HepG2 (cell line): ENCODE results near the gene RNGTT. TPM values are rescaled to one million over a fixed set of nuclear protein-coding genes. Genes with fewer than 3 reads are reported as not detected.

Experiments used
- CBFB ChIP-seq: sonication (generic); formaldehyde crosslinking; IDR thresholded peaks from 2 replicates; pipeline ENCODE4 v1.4.0; 2020; ENCODE audit warnings: missing genetic modification reagents
- FOXK2 ChIP-seq: fragments of 450-650 bp; IDR thresholded peaks from 2 replicates; pipeline ENCODE4 v1.6.1; 2016
- KDM2A ChIP-seq: sonication (generic); formaldehyde crosslinking; IDR thresholded peaks from 2 replicates; pipeline ENCODE4 v1.4.0; 2020; ENCODE audit warnings: low read depth, missing genetic modification reagents, borderline replicate concordance
- NONO ChIP-seq, 2 experiments: fragments of 450-650 bp in 1 of 2; sonication (generic) in 1 of 2; formaldehyde crosslinking in 1 of 2; IDR thresholded peaks in 1 of 2; conservative IDR thresholded peaks in 1 of 2; 2 replicates each; pipeline versions ENCODE4 v1.6.1 to v1.8.0; 2017 to 2022; ENCODE audit warnings: mild to moderate bottlenecking in 1 of 2, missing genetic modification reagents in 1 of 2, moderate library complexity in 1 of 2
- RBFOX2 ChIP-seq: fragments of 200-400 bp; formaldehyde crosslinking; IDR thresholded peaks from 2 replicates; pipeline ENCODE4 v1.6.1; 2017; ENCODE audit warnings: low read depth, mild to moderate bottlenecking, low read length
- RNF2 ChIP-seq: fragments of 450-650 bp; conservative IDR thresholded peaks from 2 replicates; pipeline ENCODE4 v1.6.1; 2016; ENCODE audit warnings: low read depth
- SMARCE1 ChIP-seq: fragments of 450-650 bp; IDR thresholded peaks from 2 replicates; pipeline ENCODE4 v1.6.1; 2017; ENCODE audit warnings: borderline replicate concordance
- U2AF2 ChIP-seq: fragments of 200-400 bp; formaldehyde crosslinking; IDR thresholded peaks from 2 replicates; pipeline ENCODE4 v1.6.1; 2017; ENCODE audit warnings: low read depth, mild to moderate bottlenecking, low read length
- XBP1 ChIP-seq: sonication (generic); formaldehyde crosslinking; IDR thresholded peaks from 2 replicates; pipeline ENCODE4 v1.5.0; 2020; ENCODE audit warnings: missing genetic modification reagents
- ZBED4 ChIP-seq: sonication (generic); formaldehyde crosslinking; IDR thresholded peaks from 2 replicates; pipeline ENCODE4 v1.4.0; 2020; ENCODE audit warnings: missing genetic modification reagents, borderline replicate concordance
- ZBTB42 ChIP-seq: sonication (generic); formaldehyde crosslinking; IDR thresholded peaks from 2 replicates; pipeline ENCODE4 v1.5.0; 2020; ENCODE audit warnings: mild to moderate bottlenecking, missing genetic modification reagents
- ZNF644 ChIP-seq: IDR thresholded peaks from 2 replicates; pipeline ENCODE4 v1.6.1; 2016; ENCODE audit warnings: low read depth
- polyA plus RNA-seq, 8 experiments: library from polyadenylated mRNA; depleted of rRNA in 3 of 8; stranded (reverse) in 7 of 8; unstranded in 1 of 8; fragments of >200 nt; fragmentation: Illumina TruSeq in 4 of 8; extraction: Trizol in 4 of 8; gene quantifications; 2 replicates each; pipeline versions ENCODE4 v1.2.1 to v1.2.3, GENCODE V29; 2011 to 2016; ENCODE audit warnings: low read depth in 4 of 8, missing spikeins in 1 of 8, mixed read lengths in 1 of 8; ENCODE audit not compliant: insufficient read depth in 1 of 8
- total RNA-seq, 5 experiments: library from RNA; depleted of rRNA; stranded (reverse); fragments of >200 nt; fragmentation: Illumina TruSeq; extraction: Trizol; gene quantifications; 2 replicates each; pipeline ENCODE4 v1.2.3, GENCODE V29; 2016; ENCODE audit warnings: low read depth in 1 of 5
- TF ChIP-seq, protein P1 (sequence below): sonication (generic); formaldehyde crosslinking; IDR thresholded peaks from 2 replicates; pipeline ENCODE4 v1.9.0; 2022; ENCODE audit warnings: low read depth, missing genetic modification reagents
- TF ChIP-seq, protein P2 (sequence below): sonication (generic); formaldehyde crosslinking; conservative IDR thresholded peaks from 2 replicates; pipeline ENCODE4 v1.4.0; 2020; ENCODE audit warnings: mild to moderate bottlenecking, missing genetic modification reagents, moderate library complexity
- TF ChIP-seq, protein P3 (sequence below): sonication (generic); formaldehyde crosslinking; IDR thresholded peaks from 2 replicates; pipeline ENCODE4 v1.8.0; 2022; ENCODE audit warnings: low read depth, missing genetic modification reagents
- TF ChIP-seq, protein P4 (sequence below): sonication (generic); formaldehyde crosslinking; IDR thresholded peaks from 2 replicates; pipeline ENCODE4 v1.4.0; 2020; ENCODE audit warnings: mild to moderate bottlenecking, low read depth, missing genetic modification reagents

RNGTT gene
- total and polyA plus RNA-seq, 2 of the 13 experiments (the other 11 are each of a cell fraction or from before 2014, with no cell fraction given): 6.0 to 22.6 TPM

GRCh38 chr6:88963139-88964090 is at the start of gene RNGTT (continued):
- TF ChIP-seq, protein P1, sequence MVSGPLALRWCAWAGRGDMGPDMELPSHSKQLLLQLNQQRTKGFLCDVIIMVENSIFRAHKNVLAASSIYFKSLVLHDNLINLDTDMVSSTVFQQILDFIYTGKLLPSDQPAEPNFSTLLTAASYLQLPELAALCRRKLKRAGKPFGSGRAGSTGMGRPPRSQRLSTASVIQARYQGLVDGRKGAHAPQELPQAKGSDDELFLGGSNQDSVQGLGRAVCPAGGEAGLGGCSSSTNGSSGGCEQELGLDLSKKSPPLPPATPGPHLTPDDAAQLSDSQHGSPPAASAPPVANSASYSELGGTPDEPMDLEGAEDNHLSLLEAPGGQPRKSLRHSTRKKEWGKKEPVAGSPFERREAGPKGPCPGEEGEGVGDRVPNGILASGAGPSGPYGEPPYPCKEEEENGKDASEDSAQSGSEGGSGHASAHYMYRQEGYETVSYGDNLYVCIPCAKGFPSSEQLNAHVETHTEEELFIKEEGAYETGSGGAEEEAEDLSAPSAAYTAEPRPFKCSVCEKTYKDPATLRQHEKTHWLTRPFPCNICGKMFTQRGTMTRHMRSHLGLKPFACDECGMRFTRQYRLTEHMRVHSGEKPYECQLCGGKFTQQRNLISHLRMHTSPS: no peak
- peak; percentile 77 for TF ChIP-seq RBFOX2
- TF ChIP-seq NONO (IDR thresholded peaks at IDR 0.05): no peak
- TF ChIP-seq NONO (CRISPR knock-in tag; conservative IDR thresholded peaks at IDR 0.05): no peak; the same call in 1 of the 2 replicates
- no peak for TF ChIP-seq SMARCE1
- TF ChIP-seq XBP1 (CRISPR knock-in tag): no peak
- TF ChIP-seq, protein P2, sequence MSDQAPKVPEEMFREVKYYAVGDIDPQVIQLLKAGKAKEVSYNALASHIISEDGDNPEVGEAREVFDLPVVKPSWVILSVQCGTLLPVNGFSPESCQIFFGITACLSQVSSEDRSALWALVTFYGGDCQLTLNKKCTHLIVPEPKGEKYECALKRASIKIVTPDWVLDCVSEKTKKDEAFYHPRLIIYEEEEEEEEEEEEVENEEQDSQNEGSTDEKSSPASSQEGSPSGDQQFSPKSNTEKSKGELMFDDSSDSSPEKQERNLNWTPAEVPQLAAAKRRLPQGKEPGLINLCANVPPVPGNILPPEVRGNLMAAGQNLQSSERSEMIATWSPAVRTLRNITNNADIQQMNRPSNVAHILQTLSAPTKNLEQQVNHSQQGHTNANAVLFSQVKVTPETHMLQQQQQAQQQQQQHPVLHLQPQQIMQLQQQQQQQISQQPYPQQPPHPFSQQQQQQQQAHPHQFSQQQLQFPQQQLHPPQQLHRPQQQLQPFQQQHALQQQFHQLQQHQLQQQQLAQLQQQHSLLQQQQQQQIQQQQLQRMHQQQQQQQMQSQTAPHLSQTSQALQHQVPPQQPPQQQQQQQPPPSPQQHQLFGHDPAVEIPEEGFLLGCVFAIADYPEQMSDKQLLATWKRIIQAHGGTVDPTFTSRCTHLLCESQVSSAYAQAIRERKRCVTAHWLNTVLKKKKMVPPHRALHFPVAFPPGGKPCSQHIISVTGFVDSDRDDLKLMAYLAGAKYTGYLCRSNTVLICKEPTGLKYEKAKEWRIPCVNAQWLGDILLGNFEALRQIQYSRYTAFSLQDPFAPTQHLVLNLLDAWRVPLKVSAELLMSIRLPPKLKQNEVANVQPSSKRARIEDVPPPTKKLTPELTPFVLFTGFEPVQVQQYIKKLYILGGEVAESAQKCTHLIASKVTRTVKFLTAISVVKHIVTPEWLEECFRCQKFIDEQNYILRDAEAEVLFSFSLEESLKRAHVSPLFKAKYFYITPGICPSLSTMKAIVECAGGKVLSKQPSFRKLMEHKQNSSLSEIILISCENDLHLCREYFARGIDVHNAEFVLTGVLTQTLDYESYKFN (CRISPR knock-in tag): peak; percentile 49
- 0 out of 2 replicates have a peak, but pooled peaks have one; percentile 43 for TF ChIP-seq ZBTB42 (CRISPR knock-in tag)
- no peak for TF ChIP-seq U2AF2
- 0 out of 2 replicates have a peak, but pooled peaks have one; percentile 31 for TF ChIP-seq ZBED4 (CRISPR knock-in tag)
- TF ChIP-seq, protein P3, sequence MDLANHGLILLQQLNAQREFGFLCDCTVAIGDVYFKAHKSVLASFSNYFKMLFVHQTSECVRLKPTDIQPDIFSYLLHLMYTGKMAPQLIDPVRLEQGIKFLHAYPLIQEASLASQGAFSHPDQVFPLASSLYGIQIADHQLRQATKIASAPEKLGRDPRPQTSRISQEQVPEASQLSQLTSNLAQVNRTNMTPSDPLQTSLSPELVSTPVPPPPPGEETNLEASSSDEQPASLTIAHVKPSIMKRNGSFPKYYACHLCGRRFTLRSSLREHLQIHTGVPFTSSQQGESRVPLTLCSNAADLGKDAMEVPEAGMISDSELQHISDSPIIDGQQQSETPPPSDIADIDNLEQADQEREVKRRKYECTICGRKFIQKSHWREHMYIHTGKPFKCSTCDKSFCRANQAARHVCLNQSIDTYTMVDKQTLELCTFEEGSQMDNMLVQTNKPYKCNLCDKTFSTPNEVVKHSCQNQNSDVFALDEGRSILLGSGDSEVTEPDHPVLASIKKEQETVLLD (CRISPR knock-in tag): no peak
- TF ChIP-seq FOXK2: 0 out of 2 replicates have a peak, but pooled peaks have one; percentile 20
- TF ChIP-seq, protein P4, sequence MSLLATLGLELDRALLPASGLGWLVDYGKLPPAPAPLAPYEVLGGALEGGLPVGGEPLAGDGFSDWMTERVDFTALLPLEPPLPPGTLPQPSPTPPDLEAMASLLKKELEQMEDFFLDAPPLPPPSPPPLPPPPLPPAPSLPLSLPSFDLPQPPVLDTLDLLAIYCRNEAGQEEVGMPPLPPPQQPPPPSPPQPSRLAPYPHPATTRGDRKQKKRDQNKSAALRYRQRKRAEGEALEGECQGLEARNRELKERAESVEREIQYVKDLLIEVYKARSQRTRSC (CRISPR knock-in tag): no peak
- TF ChIP-seq ZNF644: no peak
- TF ChIP-seq KDM2A (CRISPR knock-in tag): no peak; the same call in 1 of the 2 replicates
- TF ChIP-seq RNF2: no peak
- TF ChIP-seq CBFB (CRISPR knock-in tag): no peak
